Body of pancreas (tissue), 4 donors: Measurements from ENCODE around the gene FADS6. TPM values are rescaled to one million over a fixed set of nuclear protein-coding genes. Genes with fewer than 3 reads are reported as not detected.

Experiments used
- ATAC-seq: fragments of 150-250 bp; one replicate; pipeline ENCODE4 v1.9.1; 2016
- DNase-seq, 4 donors: peaks; one replicate each; pipeline ENCODE4 v3.0.0-alpha.2; 2019
- H3K27ac ChIP-seq, 4 donors: fragments of 200-600 bp; sonication (generic); 1 replicate in 3 of 4; 2 replicates in 1 of 4; pipeline versions ENCODE4 v1.5.1 to v1.6.1; 2016 to 2019; ENCODE audit warnings: mild to moderate bottlenecking in 1 of 4, mixed read lengths in 1 of 4, moderate library complexity in 1 of 4
- H3K27me3 ChIP-seq, 2 donors: fragments of 200-600 bp; sonication (generic); one replicate each; pipeline ENCODE4 v1.6.0; 2016; ENCODE audit warnings: mild to moderate bottlenecking in 1 of 2
- H3K36me3 ChIP-seq, 2 donors: fragments of 200-600 bp; sonication (generic); replicated peaks in 1 of 2; 2 replicates each; pipeline ENCODE4 v1.5.1; 2016; ENCODE audit warnings: low read depth in 2 of 2; ENCODE audit not compliant: insufficient read depth in 1 of 2
- H3K4me1 ChIP-seq: fragments of 200-600 bp; sonication (generic); one replicate; pipeline ENCODE4 v1.6.0; 2016
- H3K4me3 ChIP-seq, 2 donors: fragments of 200-600 bp; sonication (generic); 1 replicate in 1 of 2; 2 replicates in 1 of 2; pipeline ENCODE4 v1.5.1; 2016 to 2019
- H3K9me3 ChIP-seq, 3 donors: fragments of 200-600 bp; sonication (generic); 1 replicate in 2 of 3; 2 replicates in 1 of 3; pipeline ENCODE4 v1.5.1; 2016
- POLR2A ChIP-seq, 3 donors: fragments of 450-650 bp; IDR thresholded peaks; one replicate each; pipeline ENCODE4 v1.6.1; 2016; ENCODE audit warnings: antibody characterized with exemption in 3 of 3, mild to moderate bottlenecking in 2 of 3
- WGBS, 2 donors: methylation state at CpG; one replicate each; pipeline ENCODE4 v1.1.5; 2017; 5-methylcytosine and 5-hydroxymethylcytosine counted together
- intact Hi-C: fragments of 100-400 bp; cut with DNase I; formaldehyde crosslinking; loops from one replicate; pipeline ENCODE4 v1.15.1; 2023
- total RNA-seq, 2 donors: library from RNA; depleted of rRNA; stranded (reverse); fragments of >200 nt; gene quantifications; one replicate each; pipeline ENCODE4 v1.1.0, GENCODE V29; 2016
- TF ChIP-seq, protein P1 (sequence below), 7 experiments: fragments of 450-650 bp in 4 of 7; fragments of 200-600 bp in 3 of 7; sonication (generic) in 3 of 7; IDR thresholded peaks; one replicate each; pipeline ENCODE4 v1.5.1; 2016 to 2019; ENCODE audit warnings: antibody characterized with exemption in 7 of 7

FADS6 gene
- total RNA-seq, 2 donors from 2014 or later: not detected

- DNase-seq: no peak
- no peak for ATAC-seq
- peaks cover 0 to 7% of the 10 kb centered on the region in 2 donors for H3K27me3 ChIP-seq
- no peak overlapping the region for H3K4me3 ChIP-seq
- peaks cover 14% of the 10 kb centered on the region for H3K4me1 ChIP-seq
- WGBS, 2 donors: 52 to 70% methylated on average over 10 to 11 of the region's 11 CpGs
- no peaks in the 10 kb centered on the region for H3K9me3 ChIP-seq
- H3K36me3 ChIP-seq: no peaks in the 10 kb centered on the region
- no peak overlapping the region for H3K27ac ChIP-seq
- TF ChIP-seq, protein P1, sequence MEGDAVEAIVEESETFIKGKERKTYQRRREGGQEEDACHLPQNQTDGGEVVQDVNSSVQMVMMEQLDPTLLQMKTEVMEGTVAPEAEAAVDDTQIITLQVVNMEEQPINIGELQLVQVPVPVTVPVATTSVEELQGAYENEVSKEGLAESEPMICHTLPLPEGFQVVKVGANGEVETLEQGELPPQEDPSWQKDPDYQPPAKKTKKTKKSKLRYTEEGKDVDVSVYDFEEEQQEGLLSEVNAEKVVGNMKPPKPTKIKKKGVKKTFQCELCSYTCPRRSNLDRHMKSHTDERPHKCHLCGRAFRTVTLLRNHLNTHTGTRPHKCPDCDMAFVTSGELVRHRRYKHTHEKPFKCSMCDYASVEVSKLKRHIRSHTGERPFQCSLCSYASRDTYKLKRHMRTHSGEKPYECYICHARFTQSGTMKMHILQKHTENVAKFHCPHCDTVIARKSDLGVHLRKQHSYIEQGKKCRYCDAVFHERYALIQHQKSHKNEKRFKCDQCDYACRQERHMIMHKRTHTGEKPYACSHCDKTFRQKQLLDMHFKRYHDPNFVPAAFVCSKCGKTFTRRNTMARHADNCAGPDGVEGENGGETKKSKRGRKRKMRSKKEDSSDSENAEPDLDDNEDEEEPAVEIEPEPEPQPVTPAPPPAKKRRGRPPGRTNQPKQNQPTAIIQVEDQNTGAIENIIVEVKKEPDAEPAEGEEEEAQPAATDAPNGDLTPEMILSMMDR (IDR thresholded peaks at IDR 0.05): no peak
- TF ChIP-seq POLR2A (IDR thresholded peaks at IDR 0.05): no peak
- intact Hi-C loops: no loop called here
Observed at GRCh38 chr17:74937064-74938051, 43.9 kb upstream of the FADS6 start.

GRCh38 chr17:74936470-74936799, 43.0 kb upstream of the FADS6 start:
- Histone ChIP-seq H3K4me1 (peaks cover 14% of the 10 kb centered on the region), H3K36me3 (no peaks in the 10 kb centered on the region), H3K9me3 (no peaks in the 10 kb centered on the region), H3K27me3 (peaks cover 0 to 7% of the 10 kb centered on the region in 2 donors), H3K4me3 (no peak overlapping the region), H3K27ac (no peak overlapping the region)
- 25 to 69% methylated on average over 6 to 12 of the region's 12 CpGs for whole genome bisulfite sequencing, 2 donors
- ATAC-seq: no peak
- TF ChIP-seq POLR2A (IDR thresholded peaks at IDR 0.05): no peak
- TF ChIP-seq, protein P1 (IDR thresholded peaks at IDR 0.05): no peak
- intact Hi-C loops: no loop called here
- DNase-seq: peak in 1 of 4 donors; percentile 29

DNA sequence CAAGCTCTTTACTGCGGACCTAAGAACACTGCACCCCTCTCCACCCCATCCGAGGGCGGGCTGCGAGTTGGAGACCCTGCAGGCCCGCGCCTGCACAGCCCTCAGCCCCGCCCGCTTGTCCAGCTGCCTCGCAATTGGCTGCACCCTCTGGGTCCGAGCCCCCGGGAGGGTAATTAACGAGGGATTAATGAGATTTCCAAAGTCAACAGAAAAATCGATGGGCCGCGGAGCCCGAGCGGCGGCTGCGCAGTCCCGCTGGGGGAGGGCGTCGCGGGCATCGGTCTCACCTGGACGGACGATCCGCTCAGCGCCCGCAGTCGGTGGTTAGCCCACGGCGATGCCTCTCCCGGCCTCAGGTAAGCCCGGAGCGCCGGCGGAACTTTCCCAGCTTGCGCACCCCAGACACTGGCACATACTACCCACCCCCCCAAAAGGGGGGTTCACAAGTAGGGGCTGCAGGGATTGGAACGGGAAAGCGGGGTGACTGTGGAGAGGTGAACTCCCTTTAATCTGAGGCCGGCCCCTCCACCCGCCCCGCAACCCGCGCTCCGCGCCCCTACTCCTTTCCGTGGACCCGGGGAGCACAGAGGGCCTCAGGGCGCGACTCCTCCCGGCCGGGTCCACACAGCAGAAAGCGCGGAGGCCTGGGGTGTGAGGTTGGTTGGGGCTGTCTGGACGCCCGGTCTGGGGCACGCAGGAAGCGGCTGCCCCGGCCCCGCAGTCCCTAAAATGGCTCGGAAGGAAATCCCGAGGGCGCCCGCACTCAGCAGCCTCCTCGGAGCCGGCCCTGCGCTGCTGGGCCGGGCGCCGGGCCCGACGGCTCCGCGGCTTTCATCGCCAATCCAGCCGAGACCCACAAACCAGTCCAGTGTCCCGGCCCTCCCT, 42.4 kb upstream of the FADS6 start, which contains the start of gene OTOP3:
OTOP3 (plus strand) TSS at position 314 of the 885 bp plus-strand sequence; CDS start at position 338, 24 bp downstream.
- intact Hi-C loops: no loop called here
- Histone ChIP-seq H3K36me3 (no peaks in the 10 kb centered on the region), H3K27me3 (peaks cover 0 to 7% of the 10 kb centered on the region in 2 donors), H3K9me3 (no peaks in the 10 kb centered on the region), H3K4me1 (peaks cover 14% of the 10 kb centered on the region), H3K4me3 (no peak within 1 kb of the TSS), H3K27ac (no peak within 1 kb of the TSS)
- DNase-seq (peak in 1 of 4 donors; percentile 37), ATAC-seq (peak; percentile 76)
- WGBS, 2 donors: 5 to 10% methylated on average over 2 to 73 of the region's 78 CpGs
- TF ChIP-seq, protein P1 (IDR thresholded peaks at IDR 0.05): no peak
- no peak for TF ChIP-seq POLR2A (IDR thresholded peaks at IDR 0.05)

- intact Hi-C loops: no loop called here
- no peak for ATAC-seq
- Histone ChIP-seq H3K27ac (no peak overlapping the region), H3K27me3 (peaks cover 0 to 7% of the 10 kb centered on the region in 2 donors), H3K9me3 (no peaks in the 10 kb centered on the region), H3K4me1 (peaks cover 14% of the 10 kb centered on the region), H3K4me3 (no peak overlapping the region), H3K36me3 (no peaks in the 10 kb centered on the region)
- no peak for DNase-seq
- WGBS, 2 donors: 80 to 84% methylated on average over 3 of the region's 3 CpGs
- TF ChIP-seq, protein P1 (IDR thresholded peaks at IDR 0.05): no peak
- no peak for TF ChIP-seq POLR2A (IDR thresholded peaks at IDR 0.05)
Observed at GRCh38 chr17:74935048-74935447, 41.6 kb upstream of the FADS6 start.
